ENCODE data around the gene MTREX.

MTREX gene

GRCh38 chr5:55325621-55326020 lies 17.8 kb downstream of the MTREX start:
- FAIRE-seq, result no peak

- no peak for FAIRE-seq
Observed at GRCh38 chr5:55327281-55327680, 19.5 kb downstream of the MTREX start.

- no peak for FAIRE-seq
Observed at GRCh38 chr5:55331321-55331720, 23.5 kb downstream of the MTREX start.

- FAIRE-seq, result no peak
Observed at GRCh38 chr5:55333017-55333416, 25.2 kb downstream of the MTREX start.

- FAIRE-seq, result no peak
Observed at GRCh38 chr5:55333811-55334210, 26.0 kb downstream of the MTREX start.

- peak; percentile 87 for FAIRE-seq
Observed at GRCh38 chr5:55338092-55338613, 30.4 kb downstream of the MTREX start.

GRCh38 chr5:55338810-55339243 lies 31.0 kb downstream of the MTREX start:
- FAIRE-seq, result no peak

- FAIRE-seq, result no peak
Observed at GRCh38 chr5:55343107-55343506, 35.3 kb downstream of the MTREX start.

- no peak for FAIRE-seq
Observed at GRCh38 chr5:55343609-55344008, 35.8 kb downstream of the MTREX start.

- FAIRE-seq, result peak; percentile 98
Observed at GRCh38 chr5:55344392-55344992, 36.7 kb downstream of the MTREX start.

GRCh38 chr5:55345327-55345726 lies 37.5 kb downstream of the MTREX start:
- no peak for FAIRE-seq

GRCh38 chr5:55347786-55348185 lies 40.0 kb downstream of the MTREX start:
- no peak for FAIRE-seq

GRCh38 chr5:55350754-55351153 lies 43.0 kb downstream of the MTREX start:
- FAIRE-seq, result peak; percentile 32

GRCh38 chr5:55356896-55357295 lies 49.1 kb downstream of the MTREX start:
- no peak for FAIRE-seq

GRCh38 chr5:55360190-55360589 lies 52.4 kb downstream of the MTREX start:
- no peak for FAIRE-seq

GRCh38 chr5:55363856-55364255 lies 56.1 kb downstream of the MTREX start:
- FAIRE-seq, result no peak

- FAIRE-seq, result no peak
Observed at GRCh38 chr5:55364537-55365055, 56.8 kb downstream of the MTREX start.

GRCh38 chr5:55370291-55370925 lies 62.6 kb downstream of the MTREX start:
- no peak for FAIRE-seq

- no peak for FAIRE-seq
Observed at GRCh38 chr5:55371145-55371544, 63.4 kb downstream of the MTREX start.

- FAIRE-seq, result no peak
Observed at GRCh38 chr5:55372130-55372925, 64.5 kb downstream of the MTREX start.

- FAIRE-seq, result no peak
Observed at GRCh38 chr5:55377810-55378209, 70.0 kb downstream of the MTREX start.

- FAIRE-seq, result no peak
Observed at GRCh38 chr5:55383254-55383653, 75.5 kb downstream of the MTREX start.

- FAIRE-seq, result no peak
Observed at GRCh38 chr5:55384072-55384471, 76.3 kb downstream of the MTREX start.

- FAIRE-seq, result no peak
Observed at GRCh38 chr5:55385227-55385626, 77.4 kb downstream of the MTREX start.

Measured in A204.1 (cell line).